Gastrocnemius medialis (tissue), 4 donors: Measurements from ENCODE around the gene FAM219A. TPM values are rescaled to one million over a fixed set of nuclear protein-coding genes. Genes with fewer than 3 reads are reported as not detected.

Source experiments
- ATAC-seq, 2 donors: fragments of 150-250 bp; one replicate each; pipeline ENCODE4 v1.9.1; 2016
- DNase-seq, 2 donors: peaks; one replicate each; pipeline ENCODE4 v3.0.0-alpha.2; 2019
- H3K27ac ChIP-seq, 4 donors: fragments of 200-600 bp; sonication (generic); 1 replicate in 1 of 4; 2 replicates in 3 of 4; pipeline ENCODE4 v1.5.1; 2016 to 2018; ENCODE audit warnings: mild to moderate bottlenecking in 2 of 4, moderate library complexity in 1 of 4
- H3K27me3 ChIP-seq, 3 donors: fragments of 200-600 bp; sonication (generic) in 2 of 3; 1 replicate in 1 of 3; 2 replicates in 2 of 3; pipeline versions ENCODE4 v1.5.1 to v1.6.0; 2016 to 2019; ENCODE audit warnings: mild to moderate bottlenecking in 1 of 3, moderate library complexity in 1 of 3
- H3K36me3 ChIP-seq, 2 donors: fragments of 200-600 bp; sonication (generic) in 1 of 2; one replicate each; pipeline ENCODE4 v1.5.1; 2017 to 2018
- H3K4me1 ChIP-seq, 2 donors: fragments of 200-600 bp; sonication (generic) in 1 of 2; one replicate each; pipeline ENCODE4 v1.5.1; 2016 to 2017; ENCODE audit warnings: mild to moderate bottlenecking in 2 of 2
- H3K4me3 ChIP-seq, 4 donors: fragments of 200-600 bp; sonication (generic) in 3 of 4; 1 replicate in 1 of 4; 2 replicates in 3 of 4; pipeline ENCODE4 v1.5.1; 2016 to 2019; ENCODE audit warnings: mild to moderate bottlenecking in 2 of 4
- H3K9me3 ChIP-seq, 3 donors: fragments of 200-600 bp; sonication (generic) in 2 of 3; 1 replicate in 1 of 3; 2 replicates in 2 of 3; pipeline ENCODE4 v1.5.1; 2016 to 2019
- POLR2A ChIP-seq, 2 donors: fragments of 450-650 bp; IDR thresholded peaks; one replicate each; pipeline ENCODE4 v1.6.1; 2017; ENCODE audit warnings: antibody characterized with exemption in 2 of 2, mild to moderate bottlenecking in 2 of 2, moderate library complexity in 2 of 2
- in situ Hi-C, 4 donors: fragments of 200-750 bp; cut with MboI; loops; one replicate each; pipeline versions ENCODE4 v1.15.0 to v1.8.0; 2017; ENCODE audit warnings: low sequenced_read_pairs in 4 of 4
- intact Hi-C: fragments of 100-400 bp; cut with DNase I; formaldehyde crosslinking; loops from one replicate; pipeline ENCODE4 v1.15.1; 2023; ENCODE audit warnings: low total_unique reads
- total RNA-seq, 4 donors: library from RNA; depleted of rRNA; stranded (reverse); fragments of >200 nt; gene quantifications; one replicate each; pipeline versions ENCODE4 v1.1.0 to v1.2.3, GENCODE V29; 2016
- TF ChIP-seq, protein P1 (sequence below), 5 experiments: fragments of 450-650 bp in 3 of 5; fragments of 200-600 bp in 2 of 5; sonication (generic) in 2 of 5; IDR thresholded peaks in 4 of 5; conservative IDR thresholded peaks in 1 of 5; 1 replicate in 4 of 5; 2 replicates in 1 of 5; pipeline ENCODE4 v1.5.1; 2016 to 2019; ENCODE audit warnings: antibody characterized with exemption in 5 of 5, mild to moderate bottlenecking in 3 of 5, moderate library complexity in 3 of 5

Gene FAM219A
- total RNA-seq, 4 donors from 2014 or later = 29.5 to 58.4 (median 41.8) TPM

DNA sequence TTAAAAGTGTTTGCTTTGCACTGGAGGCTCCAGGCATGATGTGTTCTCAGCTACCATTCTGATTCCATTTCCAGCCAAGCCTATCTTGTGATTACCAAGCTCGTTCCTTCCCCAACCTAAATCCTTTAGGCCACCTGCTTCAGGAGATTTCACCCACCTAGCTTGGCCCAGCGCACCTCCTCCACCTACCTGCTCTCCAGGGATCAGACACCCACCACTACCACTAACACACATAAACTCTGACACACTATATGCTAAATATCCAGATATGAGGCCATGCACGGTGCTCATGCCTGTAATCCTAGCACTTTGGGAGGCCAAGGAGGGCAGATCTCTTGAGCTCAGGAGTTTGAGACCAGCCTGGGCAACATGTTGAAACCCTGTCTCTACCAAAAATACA lies 84.0 kb downstream of the FAM219A start:
- H3K4me1 ChIP-seq = peaks cover 31 to 49% of the 10 kb centered on the region in 2 donors
- in situ Hi-C loops (no loop called here), intact Hi-C loops (loop anchor here (2.0 kb wide), 1 partner anchor 32 kb away; no protein-coding TSS in a partner anchor)
- H3K27ac ChIP-seq = peak overlapping the region; percentile 89 to 93 (median 92)
- ATAC-seq = no peak
- peaks cover 0 to 27% of the 10 kb centered on the region in 2 donors for H3K36me3 ChIP-seq
- H3K27me3 ChIP-seq = no peaks in the 10 kb centered on the region
- TF ChIP-seq, protein P1, sequence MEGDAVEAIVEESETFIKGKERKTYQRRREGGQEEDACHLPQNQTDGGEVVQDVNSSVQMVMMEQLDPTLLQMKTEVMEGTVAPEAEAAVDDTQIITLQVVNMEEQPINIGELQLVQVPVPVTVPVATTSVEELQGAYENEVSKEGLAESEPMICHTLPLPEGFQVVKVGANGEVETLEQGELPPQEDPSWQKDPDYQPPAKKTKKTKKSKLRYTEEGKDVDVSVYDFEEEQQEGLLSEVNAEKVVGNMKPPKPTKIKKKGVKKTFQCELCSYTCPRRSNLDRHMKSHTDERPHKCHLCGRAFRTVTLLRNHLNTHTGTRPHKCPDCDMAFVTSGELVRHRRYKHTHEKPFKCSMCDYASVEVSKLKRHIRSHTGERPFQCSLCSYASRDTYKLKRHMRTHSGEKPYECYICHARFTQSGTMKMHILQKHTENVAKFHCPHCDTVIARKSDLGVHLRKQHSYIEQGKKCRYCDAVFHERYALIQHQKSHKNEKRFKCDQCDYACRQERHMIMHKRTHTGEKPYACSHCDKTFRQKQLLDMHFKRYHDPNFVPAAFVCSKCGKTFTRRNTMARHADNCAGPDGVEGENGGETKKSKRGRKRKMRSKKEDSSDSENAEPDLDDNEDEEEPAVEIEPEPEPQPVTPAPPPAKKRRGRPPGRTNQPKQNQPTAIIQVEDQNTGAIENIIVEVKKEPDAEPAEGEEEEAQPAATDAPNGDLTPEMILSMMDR (IDR thresholded peaks at IDR 0.05 in 4 of 5, conservative IDR thresholded peaks at IDR 0.05 in 1 of 5) = no peak
- TF ChIP-seq POLR2A (IDR thresholded peaks at IDR 0.05) = no peak
- no peaks in the 10 kb centered on the region for H3K9me3 ChIP-seq
- no peak for DNase-seq
- H3K4me3 ChIP-seq = no peak overlapping the region

DNA sequence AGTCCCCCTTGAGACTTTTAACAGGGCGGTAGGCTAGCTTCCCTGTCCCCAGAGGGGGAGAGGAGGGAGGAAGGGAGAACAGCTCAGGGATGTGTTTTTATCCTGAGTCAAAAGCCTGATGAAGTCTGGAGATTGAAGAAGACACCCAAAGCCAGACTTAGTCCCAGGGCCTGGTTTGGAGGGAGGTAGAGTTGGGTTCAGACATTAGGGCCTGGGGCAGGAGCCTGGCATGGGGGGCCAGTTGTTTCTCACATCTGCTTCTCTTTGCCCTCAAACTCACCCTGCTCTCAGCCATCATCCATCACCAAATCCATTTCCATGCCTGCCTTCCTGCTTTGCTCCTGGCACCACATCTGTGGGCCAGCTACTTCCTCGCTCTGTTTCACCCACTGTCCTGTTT lies 84.6 kb downstream of the FAM219A start:
- Histone ChIP-seq H3K27me3 (no peaks in the 10 kb centered on the region), H3K4me1 (peaks cover 32 to 52% of the 10 kb centered on the region in 2 donors), H3K27ac (peak overlapping the region; percentile 89 to 93 (median 92)), H3K9me3 (no peaks in the 10 kb centered on the region), H3K4me3 (no peak overlapping the region), H3K36me3 (peaks cover 0 to 27% of the 10 kb centered on the region in 2 donors)
- TF ChIP-seq, protein P1 (IDR thresholded peaks at IDR 0.05 in 4 of 5, conservative IDR thresholded peaks at IDR 0.05 in 1 of 5) = no peak
- no peak for TF ChIP-seq POLR2A (IDR thresholded peaks at IDR 0.05)
- DNase-seq = no peak
- intact Hi-C loops (loop anchor here (2.0 kb wide), 1 partner anchor 31 kb away; no protein-coding TSS in a partner anchor), in situ Hi-C loops (no loop called here)
- ATAC-seq = no peak

DNA sequence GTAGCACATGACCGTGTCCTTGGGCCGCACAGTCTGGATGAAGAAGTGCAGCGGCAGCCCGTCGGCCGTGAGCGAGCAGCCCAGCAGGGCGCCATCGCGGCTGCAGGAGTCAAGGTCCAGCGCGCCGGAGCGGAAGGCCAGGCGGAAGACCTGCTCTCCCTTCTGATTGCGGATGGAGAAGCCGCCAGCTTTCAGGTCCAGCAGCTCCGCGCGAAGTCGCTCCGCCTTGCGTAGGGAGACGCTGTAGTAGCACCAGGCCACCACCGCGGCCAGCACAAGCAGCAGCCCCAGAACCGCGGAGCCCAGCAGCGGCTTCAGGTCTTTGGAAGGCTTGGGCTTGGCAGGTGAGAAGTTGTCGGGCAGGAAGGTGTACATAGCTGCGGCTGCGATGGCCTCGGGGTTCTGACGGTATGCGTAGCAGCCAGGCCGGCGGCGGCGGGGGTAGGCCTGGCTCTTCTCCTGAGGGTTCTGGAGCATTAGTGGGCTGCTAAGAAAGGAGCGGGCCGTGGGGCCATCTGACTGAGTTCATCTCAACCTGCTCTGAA lies 85.8 kb downstream of the FAM219A start:
- no peak for TF ChIP-seq POLR2A (IDR thresholded peaks at IDR 0.05)
- TF ChIP-seq, protein P1 (IDR thresholded peaks at IDR 0.05 in 4 of 5, conservative IDR thresholded peaks at IDR 0.05 in 1 of 5) = no peak
- intact Hi-C loops (no loop called here), in situ Hi-C loops (no loop called here)
- H3K4me1 ChIP-seq = peaks cover 32 to 55% of the 10 kb centered on the region in 2 donors
- H3K27ac ChIP-seq = peak overlapping the region; percentile 89 to 93 (median 92)
- H3K36me3 ChIP-seq = peaks cover 0 to 27% of the 10 kb centered on the region in 2 donors
- no peak for DNase-seq
- H3K9me3 ChIP-seq = no peaks in the 10 kb centered on the region
- no peak for ATAC-seq
- no peak overlapping the region for H3K4me3 ChIP-seq
- no peaks in the 10 kb centered on the region for H3K27me3 ChIP-seq

DNA sequence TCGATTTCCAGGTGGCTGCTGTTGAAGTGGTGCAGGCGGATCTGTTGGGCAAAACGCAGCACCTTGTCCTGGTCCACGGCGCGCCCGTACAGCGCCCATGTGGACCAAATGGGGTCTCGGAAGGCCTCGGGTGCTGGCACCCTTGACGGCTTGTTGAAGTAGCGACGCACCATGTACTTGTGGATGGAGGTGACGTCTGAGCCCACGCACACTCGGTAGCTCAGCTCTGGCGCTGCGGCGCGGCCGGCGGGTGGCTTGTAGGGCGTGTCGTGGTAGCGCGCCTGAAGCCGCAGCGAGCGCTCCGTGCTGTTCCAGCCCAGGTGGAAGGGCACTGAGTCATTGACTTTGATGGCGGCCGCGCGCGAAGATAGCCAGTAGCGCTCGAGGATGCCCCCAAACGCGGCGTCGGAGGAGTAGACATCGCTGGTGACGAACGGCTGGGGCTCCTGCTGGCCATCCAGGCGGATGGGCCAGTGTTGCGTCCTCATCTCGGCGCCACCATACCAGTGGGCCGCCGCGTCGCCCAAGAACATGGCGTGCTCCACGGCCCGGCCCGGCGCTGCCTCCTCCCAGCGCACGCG lies 86.4 kb downstream of the FAM219A start:
- no peak for DNase-seq
- TF ChIP-seq POLR2A (IDR thresholded peaks at IDR 0.05) = no peak
- TF ChIP-seq, protein P1 (IDR thresholded peaks at IDR 0.05 in 4 of 5, conservative IDR thresholded peaks at IDR 0.05 in 1 of 5) = no peak
- peak overlapping the region in 3 of 4 donors; percentile 89 to 92 (median 92) for H3K27ac ChIP-seq
- no peaks in the 10 kb centered on the region for H3K9me3 ChIP-seq
- in situ Hi-C loops (no loop called here), intact Hi-C loops (no loop called here)
- no peaks in the 10 kb centered on the region for H3K27me3 ChIP-seq
- ATAC-seq = no peak
- no peak overlapping the region for H3K4me3 ChIP-seq
- peaks cover 32 to 53% of the 10 kb centered on the region in 2 donors for H3K4me1 ChIP-seq
- peaks cover 0 to 27% of the 10 kb centered on the region in 2 donors for H3K36me3 ChIP-seq
